ENCODE measurements around the gene PTPRE. TPM values are rescaled to one million over a fixed set of nuclear protein-coding genes. Genes with fewer than 3 reads are reported as not detected.

The PTPRE gene
- total RNA-seq, 1 donor from 2014 or later: 2.4 TPM

- Mint-ChIP-seq H3K4me1 (ENCODE audit: low read depth) (peaks cover 19% of the 10 kb centered on the region), H3K9me3 (ENCODE audit: low read depth) (peaks cover 2% of the 10 kb centered on the region), H3K27me3 (peaks cover 33% of the 10 kb centered on the region), H3K27ac (no peak overlapping the region), H3K36me3 (ENCODE audit: insufficient read depth) (no peaks in the 10 kb centered on the region), H3K4me3 (ENCODE audit: low read depth) (no peak overlapping the region)
- no peak for DNase-seq (ENCODE audit: low spot score, unreplicated experiment)
- TF ChIP-seq CTCF (IDR thresholded peaks at IDR 0.05; ENCODE audit: unreplicated experiment): no peak
Observed at GRCh38 chr10:127928021-127928806, 21.3 kb downstream of the PTPRE start.

GRCh38 chr10:127932521-127933270 lies 25.8 kb downstream of the PTPRE start:
- Mint-ChIP-seq H3K36me3 (ENCODE audit: insufficient read depth) (no peaks in the 10 kb centered on the region), H3K27me3 (peaks cover 27% of the 10 kb centered on the region), H3K4me3 (ENCODE audit: low read depth) (no peak overlapping the region), H3K4me1 (ENCODE audit: low read depth) (peaks cover 13% of the 10 kb centered on the region), H3K27ac (no peak overlapping the region), H3K9me3 (ENCODE audit: low read depth) (peaks cover 2% of the 10 kb centered on the region)
- no peak for DNase-seq (ENCODE audit: low spot score, unreplicated experiment)
- TF ChIP-seq CTCF (IDR thresholded peaks at IDR 0.05; ENCODE audit: unreplicated experiment): no peak

- no peak overlapping the region for H3K27ac Mint-ChIP-seq
Observed at GRCh38 chr10:127933271-127933670, 26.4 kb downstream of the PTPRE start.

GRCh38 chr10:127934383-127934782 lies 27.5 kb downstream of the PTPRE start:
- H3K4me3 Mint-ChIP-seq (ENCODE audit: low read depth): no peak overlapping the region
- H3K4me1 Mint-ChIP-seq (ENCODE audit: low read depth): peaks cover 6% of the 10 kb centered on the region
- no peak for DNase-seq (ENCODE audit: low spot score, unreplicated experiment)
- TF ChIP-seq CTCF (IDR thresholded peaks at IDR 0.05; ENCODE audit: unreplicated experiment): no peak
- H3K36me3 Mint-ChIP-seq (ENCODE audit: insufficient read depth): no peaks in the 10 kb centered on the region
- H3K27me3 Mint-ChIP-seq: peaks cover 36% of the 10 kb centered on the region
- H3K27ac Mint-ChIP-seq: no peak overlapping the region
- H3K9me3 Mint-ChIP-seq (ENCODE audit: low read depth): peaks cover 2% of the 10 kb centered on the region

More at GRCh38 chr10:127933271-127933670, 26.4 kb downstream of the PTPRE start:
- Mint-ChIP-seq H3K27me3 (peaks cover 32% of the 10 kb centered on the region), H3K4me1 (ENCODE audit: low read depth) (peaks cover 13% of the 10 kb centered on the region), H3K9me3 (ENCODE audit: low read depth) (peaks cover 2% of the 10 kb centered on the region), H3K4me3 (ENCODE audit: low read depth) (no peak overlapping the region), H3K36me3 (ENCODE audit: insufficient read depth) (no peaks in the 10 kb centered on the region)
- no peak for TF ChIP-seq CTCF (IDR thresholded peaks at IDR 0.05; ENCODE audit: unreplicated experiment)
- DNase-seq (ENCODE audit: low spot score, unreplicated experiment): no peak

- no peak for DNase-seq (ENCODE audit: low spot score, unreplicated experiment)
- Mint-ChIP-seq H3K27ac (no peak overlapping the region), H3K4me3 (ENCODE audit: low read depth) (no peak overlapping the region), H3K27me3 (peaks cover 43% of the 10 kb centered on the region), H3K4me1 (ENCODE audit: low read depth) (peaks cover 6% of the 10 kb centered on the region), H3K36me3 (ENCODE audit: insufficient read depth) (no peaks in the 10 kb centered on the region), H3K9me3 (ENCODE audit: low read depth) (peaks cover 2% of the 10 kb centered on the region)
- TF ChIP-seq CTCF (IDR thresholded peaks at IDR 0.05; ENCODE audit: unreplicated experiment): no peak
Observed at GRCh38 chr10:127935071-127935561, 28.2 kb downstream of the PTPRE start.

Measured in progenitor cell of endocrine pancreas (in vitro differentiated cells).